ENCODE measurements around the gene GNB1. TPM values are rescaled to one million over a fixed set of nuclear protein-coding genes. Genes with fewer than 3 reads are reported as not detected.

Gene GNB1
- total and polyA plus RNA-seq, 2 of the 4 experiments (the other 2 are of a cell fraction): 73.5 to 371 TPM

DNA sequence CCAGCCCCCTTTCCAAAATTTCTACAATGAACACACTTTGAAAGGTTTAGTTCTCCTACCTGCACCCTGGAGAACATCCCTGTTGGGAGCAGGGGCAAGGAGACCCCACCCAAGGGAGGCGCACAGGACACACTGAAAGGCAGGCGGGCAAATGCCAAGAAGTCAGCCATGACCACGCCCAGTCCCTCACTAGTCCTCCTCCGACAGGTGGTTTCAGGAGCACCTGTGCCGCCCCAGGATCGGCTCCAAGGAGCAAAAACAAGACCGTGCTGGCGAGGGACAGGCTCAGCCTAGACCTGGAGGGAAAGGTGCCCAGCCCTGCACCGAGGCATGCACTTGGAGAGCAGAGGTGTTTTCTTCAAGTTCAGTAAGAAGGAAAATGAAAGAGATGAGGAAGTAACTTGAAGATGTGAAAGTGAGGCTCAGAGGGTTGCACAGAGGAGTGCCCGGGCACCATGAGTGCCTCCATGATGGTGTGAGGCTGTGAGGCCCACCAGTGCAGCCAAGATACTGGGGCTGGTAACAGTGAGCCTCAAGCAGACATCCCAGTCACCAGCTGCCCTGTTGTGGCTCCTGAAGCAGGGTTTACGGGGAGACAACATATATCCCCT is 93.1 kb downstream of the GNB1 start:
- Histone ChIP-seq H3K18ac (ENCODE audit: low read depth, low read length) (no peak overlapping the region), H3K4me1 (ENCODE audit: control insufficient read depth, insufficient read depth, low read length) (no peaks in the 10 kb centered on the region), H4K20me1 (ENCODE audit: insufficient read depth, low read length) (peaks cover 82% of the 10 kb centered on the region), H3K4me3 (ENCODE audit: insufficient read depth, low read depth, low read length) (no peak overlapping the region), H2AFZ (replicated peaks; ENCODE audit: low read length, poor library complexity) (no peak overlapping the region), H3K4ac (ENCODE audit: low read depth, low read length) (no peak overlapping the region), H3K9ac (ENCODE audit: low read depth, low read length) (no peak overlapping the region), H2AK5ac (ENCODE audit: low read depth, low read length) (no peak overlapping the region), H3K27ac (ENCODE audit: insufficient read depth, low read length) (no peak overlapping the region), H3K36me3 (ENCODE audit: control insufficient read depth, insufficient read depth, low read length) (peaks cover 69% of the 10 kb centered on the region), H3K4me2 (ENCODE audit: low read depth, low read length) (no peak overlapping the region), H2AK9ac (replicated peaks; ENCODE audit: low read depth, low read length, poor library complexity) (no peak overlapping the region), H3K79me1 (ENCODE audit: low read depth in 1 of 2, low read length in 2 of 2) (peaks cover 57 to 83% of the 10 kb centered on the region in 2 experiments), H3K14ac (replicated peaks; ENCODE audit: low read depth, low read length) (no peak overlapping the region), H3K23ac (ENCODE audit: low read depth, low read length) (no peak overlapping the region), H2BK5ac (ENCODE audit: low read depth, low read length, poor library complexity, severe bottlenecking) (no peak overlapping the region), H2BK20ac (ENCODE audit: low read depth, low read length) (no peak overlapping the region), H2BK120ac (ENCODE audit: low read depth, low read length) (no peak overlapping the region), H4K5ac (ENCODE audit: low read depth, low read length) (no peak overlapping the region), H4K91ac (ENCODE audit: insufficient read depth, low read depth, low read length) (no peak overlapping the region), H3K9me1 (ENCODE audit: insufficient read depth, low read length) (no peaks in the 10 kb centered on the region; the same call in 1 of the 2 replicates), H3K56ac (ENCODE audit: extremely low read depth, insufficient read depth, low read length) (no peak overlapping the region), H3K9me3 (ENCODE audit: control insufficient read depth, insufficient read depth, low read length) (no peaks in the 10 kb centered on the region), H2BK15ac (ENCODE audit: low read depth, low read length) (no peak overlapping the region), H3K27me3 (ENCODE audit: control insufficient read depth, insufficient read depth, low read length) (no peaks in the 10 kb centered on the region), H4K8ac (ENCODE audit: low read depth in 2 of 2, low read length in 2 of 2) (no peak overlapping the region)
- in situ Hi-C loops (cut with MboI; ENCODE audit: low sequenced_read_pairs) (loop anchor here (10.0 kb wide), 1 partner anchor 87 kb away; no protein-coding TSS in a partner anchor), dilution Hi-C loops (cut with HindIII; ENCODE audit: low sequenced_read_pairs, unreplicated experiment) (no loop called here), intact Hi-C loops (cut with micrococcal nuclease) (no loop called here)
- ChIA-PET POLR2A (ENCODE audit: unreplicated experiment) (no interaction called here), CTCF (no interaction called here)
- TF ChIP-seq CHD1 (IDR thresholded peaks at IDR 0.05; ENCODE audit: low read depth, low read length): no peak
- TF ChIP-seq MAFK (IDR thresholded peaks at IDR 0.05; ENCODE audit: low read depth, low read length): no peak
- TF ChIP-seq, protein P1, sequence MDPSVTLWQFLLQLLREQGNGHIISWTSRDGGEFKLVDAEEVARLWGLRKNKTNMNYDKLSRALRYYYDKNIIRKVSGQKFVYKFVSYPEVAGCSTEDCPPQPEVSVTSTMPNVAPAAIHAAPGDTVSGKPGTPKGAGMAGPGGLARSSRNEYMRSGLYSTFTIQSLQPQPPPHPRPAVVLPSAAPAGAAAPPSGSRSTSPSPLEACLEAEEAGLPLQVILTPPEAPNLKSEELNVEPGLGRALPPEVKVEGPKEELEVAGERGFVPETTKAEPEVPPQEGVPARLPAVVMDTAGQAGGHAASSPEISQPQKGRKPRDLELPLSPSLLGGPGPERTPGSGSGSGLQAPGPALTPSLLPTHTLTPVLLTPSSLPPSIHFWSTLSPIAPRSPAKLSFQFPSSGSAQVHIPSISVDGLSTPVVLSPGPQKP (IDR thresholded peaks at IDR 0.05; ENCODE audit: borderline replicate concordance, low read depth, low read length): no peak
- no peak for TF ChIP-seq SMC3 (IDR thresholded peaks at IDR 0.05; ENCODE audit: low read depth, low read length)
- no peak for TF ChIP-seq RCOR1 (IDR thresholded peaks at IDR 0.05; ENCODE audit: insufficient replicate concordance, low read length)
- no peak for TF ChIP-seq POLR2A (IDR thresholded peaks at IDR 0.05; ENCODE audit: low read depth, low read length)
- no peak for TF ChIP-seq MAZ (IDR thresholded peaks at IDR 0.05; ENCODE audit: borderline replicate concordance, low read depth, low read length)
- no peak for TF ChIP-seq CEBPB (IDR thresholded peaks at IDR 0.05; ENCODE audit: low read depth, low read length)
- no peak for TF ChIP-seq NFE2L2 (IDR thresholded peaks at IDR 0.05; ENCODE audit: low read depth, low read length)
- no peak for TF ChIP-seq FOS (IDR thresholded peaks at IDR 0.05; ENCODE audit: low read depth, low read length)
- TF ChIP-seq MXI1 (IDR thresholded peaks at IDR 0.05; ENCODE audit: borderline replicate concordance, low read depth, low read length): no peak
- TF ChIP-seq RAD21 (IDR thresholded peaks at IDR 0.05; ENCODE audit: low read length): no peak
- TF ChIP-seq, protein P2, sequence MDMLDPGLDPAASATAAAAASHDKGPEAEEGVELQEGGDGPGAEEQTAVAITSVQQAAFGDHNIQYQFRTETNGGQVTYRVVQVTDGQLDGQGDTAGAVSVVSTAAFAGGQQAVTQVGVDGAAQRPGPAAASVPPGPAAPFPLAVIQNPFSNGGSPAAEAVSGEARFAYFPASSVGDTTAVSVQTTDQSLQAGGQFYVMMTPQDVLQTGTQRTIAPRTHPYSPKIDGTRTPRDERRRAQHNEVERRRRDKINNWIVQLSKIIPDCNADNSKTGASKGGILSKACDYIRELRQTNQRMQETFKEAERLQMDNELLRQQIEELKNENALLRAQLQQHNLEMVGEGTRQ (IDR thresholded peaks at IDR 0.05; ENCODE audit: low read depth, low read length): no peak
- TF ChIP-seq, protein P3, sequence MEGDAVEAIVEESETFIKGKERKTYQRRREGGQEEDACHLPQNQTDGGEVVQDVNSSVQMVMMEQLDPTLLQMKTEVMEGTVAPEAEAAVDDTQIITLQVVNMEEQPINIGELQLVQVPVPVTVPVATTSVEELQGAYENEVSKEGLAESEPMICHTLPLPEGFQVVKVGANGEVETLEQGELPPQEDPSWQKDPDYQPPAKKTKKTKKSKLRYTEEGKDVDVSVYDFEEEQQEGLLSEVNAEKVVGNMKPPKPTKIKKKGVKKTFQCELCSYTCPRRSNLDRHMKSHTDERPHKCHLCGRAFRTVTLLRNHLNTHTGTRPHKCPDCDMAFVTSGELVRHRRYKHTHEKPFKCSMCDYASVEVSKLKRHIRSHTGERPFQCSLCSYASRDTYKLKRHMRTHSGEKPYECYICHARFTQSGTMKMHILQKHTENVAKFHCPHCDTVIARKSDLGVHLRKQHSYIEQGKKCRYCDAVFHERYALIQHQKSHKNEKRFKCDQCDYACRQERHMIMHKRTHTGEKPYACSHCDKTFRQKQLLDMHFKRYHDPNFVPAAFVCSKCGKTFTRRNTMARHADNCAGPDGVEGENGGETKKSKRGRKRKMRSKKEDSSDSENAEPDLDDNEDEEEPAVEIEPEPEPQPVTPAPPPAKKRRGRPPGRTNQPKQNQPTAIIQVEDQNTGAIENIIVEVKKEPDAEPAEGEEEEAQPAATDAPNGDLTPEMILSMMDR (conservative IDR thresholded peaks at IDR 0.05; ENCODE audit: low read depth, low read length): no peak
- TF ChIP-seq RFX5 (IDR thresholded peaks at IDR 0.05; ENCODE audit: low read depth, low read length): no peak
- no peak for TF ChIP-seq BHLHE40 (IDR thresholded peaks at IDR 0.05; ENCODE audit: low read depth, low read length)
- 98% methylated on average over 10 of the region's 11 CpGs; no CpG with 5 or more reads in 1 of the 2 experiments for WGBS, 2 experiments (ENCODE audit: extremely low coverage in 2 of 2, insufficient read length in 1 of 2)
- DNase-seq: no peak
- no TSS peak for BruUV-seq (replicated peaks)
- ATAC-seq (ENCODE audit: low read depth): no peak

Data from IMR-90 (cell line).